ENCODE results near the gene PDZRN4.

PDZRN4 gene

DNA sequence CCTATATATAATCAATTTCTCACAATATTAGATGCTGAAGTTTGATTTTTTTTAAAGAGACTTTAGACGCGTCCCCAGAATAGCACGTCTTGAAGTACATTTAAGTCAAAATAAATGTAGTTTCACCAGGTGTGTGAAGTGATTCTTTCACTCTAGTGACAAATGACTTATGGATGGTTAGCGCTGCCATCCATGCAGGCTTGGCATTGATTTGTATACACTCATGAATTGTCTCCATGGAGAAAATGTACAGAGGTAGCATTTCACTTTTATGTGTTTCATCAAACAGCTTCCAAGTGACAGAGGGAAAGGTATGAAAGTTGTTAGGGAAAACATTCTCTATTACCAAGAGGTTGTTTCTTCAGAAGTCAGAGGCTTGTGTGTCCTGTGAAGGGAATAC, 360.8 kb downstream of the PDZRN4 start:
- no peak for DNase-seq (ENCODE audit: low spot score)
- in situ Hi-C loops (cut with MboI; ENCODE audit: low sequenced_read_pairs, unreplicated experiment): no loop called here
- TF ChIP-seq, protein P1, sequence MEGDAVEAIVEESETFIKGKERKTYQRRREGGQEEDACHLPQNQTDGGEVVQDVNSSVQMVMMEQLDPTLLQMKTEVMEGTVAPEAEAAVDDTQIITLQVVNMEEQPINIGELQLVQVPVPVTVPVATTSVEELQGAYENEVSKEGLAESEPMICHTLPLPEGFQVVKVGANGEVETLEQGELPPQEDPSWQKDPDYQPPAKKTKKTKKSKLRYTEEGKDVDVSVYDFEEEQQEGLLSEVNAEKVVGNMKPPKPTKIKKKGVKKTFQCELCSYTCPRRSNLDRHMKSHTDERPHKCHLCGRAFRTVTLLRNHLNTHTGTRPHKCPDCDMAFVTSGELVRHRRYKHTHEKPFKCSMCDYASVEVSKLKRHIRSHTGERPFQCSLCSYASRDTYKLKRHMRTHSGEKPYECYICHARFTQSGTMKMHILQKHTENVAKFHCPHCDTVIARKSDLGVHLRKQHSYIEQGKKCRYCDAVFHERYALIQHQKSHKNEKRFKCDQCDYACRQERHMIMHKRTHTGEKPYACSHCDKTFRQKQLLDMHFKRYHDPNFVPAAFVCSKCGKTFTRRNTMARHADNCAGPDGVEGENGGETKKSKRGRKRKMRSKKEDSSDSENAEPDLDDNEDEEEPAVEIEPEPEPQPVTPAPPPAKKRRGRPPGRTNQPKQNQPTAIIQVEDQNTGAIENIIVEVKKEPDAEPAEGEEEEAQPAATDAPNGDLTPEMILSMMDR (IDR thresholded peaks at IDR 0.05; ENCODE audit: borderline replicate concordance, control extremely low read depth, extremely low read depth, insufficient read depth, missing control alignments): no peak

DNA sequence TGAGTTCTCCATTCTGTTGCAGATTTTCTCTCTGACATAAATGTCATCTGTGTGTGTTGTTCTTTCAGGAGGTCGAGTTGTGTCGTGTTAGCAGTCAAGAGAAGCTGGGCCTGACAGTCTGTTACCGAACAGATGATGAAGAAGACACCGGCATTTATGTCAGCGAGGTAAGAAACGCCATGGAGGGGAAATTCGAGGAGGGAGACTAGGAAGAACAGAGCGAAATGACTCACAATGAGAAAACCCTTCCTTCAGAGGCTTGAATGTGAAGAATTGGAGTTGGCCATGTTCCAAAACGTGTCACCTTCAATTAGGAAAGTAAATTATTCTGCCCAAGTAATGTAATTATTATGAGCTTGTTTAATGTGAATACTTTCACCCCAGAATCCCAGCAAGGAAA, 364.5 kb downstream of the PDZRN4 start:
- TF ChIP-seq, protein P1 (IDR thresholded peaks at IDR 0.05; ENCODE audit: borderline replicate concordance, control extremely low read depth, extremely low read depth, insufficient read depth, missing control alignments): no peak
- in situ Hi-C loops (cut with MboI; ENCODE audit: low sequenced_read_pairs, unreplicated experiment): no loop called here
- no peak for DNase-seq (ENCODE audit: low spot score)

DNA sequence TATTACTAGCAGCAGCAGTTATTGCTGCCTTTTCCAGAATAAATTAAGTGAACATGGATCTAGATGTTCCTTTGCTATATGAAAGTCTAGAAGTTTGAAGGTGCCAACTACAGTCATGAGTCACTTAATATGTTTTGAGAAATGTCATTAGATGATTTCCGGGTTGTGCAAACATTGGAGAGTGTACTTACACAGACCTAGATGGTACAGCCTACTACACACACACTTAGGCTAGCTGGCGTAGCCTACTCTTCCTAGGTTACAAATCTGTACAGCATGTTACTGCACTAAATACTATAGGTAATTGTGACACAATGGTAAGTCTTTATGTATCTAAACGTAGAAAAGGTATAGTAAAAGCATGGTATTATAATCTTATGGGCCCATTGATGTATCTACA, 368.1 kb downstream of the PDZRN4 start:
- TF ChIP-seq, protein P1 (IDR thresholded peaks at IDR 0.05; ENCODE audit: borderline replicate concordance, control extremely low read depth, extremely low read depth, insufficient read depth, missing control alignments): no peak
- DNase-seq (ENCODE audit: low spot score): no peak
- in situ Hi-C loops (cut with MboI; ENCODE audit: low sequenced_read_pairs, unreplicated experiment): no loop called here

DNA sequence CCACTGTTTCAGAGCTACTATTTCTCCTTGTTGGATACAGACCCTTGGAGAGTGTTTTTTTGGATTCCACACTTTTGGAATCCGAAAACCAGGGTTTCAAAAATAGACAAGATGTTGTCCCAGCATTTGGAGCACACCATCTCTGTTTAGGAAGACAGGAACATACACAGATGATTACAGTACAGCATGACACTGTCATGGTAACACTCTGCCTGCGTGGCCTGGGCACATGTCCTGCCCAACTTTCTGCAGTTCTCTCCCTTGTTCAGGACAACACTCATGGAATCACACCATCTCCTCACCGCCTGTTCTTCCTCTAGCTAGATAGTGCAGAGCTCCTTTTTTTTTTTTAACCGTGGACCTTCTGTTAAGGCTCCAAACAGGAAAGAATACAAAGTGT, 369.2 kb downstream of the PDZRN4 start:
- in situ Hi-C loops (cut with MboI; ENCODE audit: low sequenced_read_pairs, unreplicated experiment): no loop called here
- no peak for DNase-seq (ENCODE audit: low spot score)

DNA sequence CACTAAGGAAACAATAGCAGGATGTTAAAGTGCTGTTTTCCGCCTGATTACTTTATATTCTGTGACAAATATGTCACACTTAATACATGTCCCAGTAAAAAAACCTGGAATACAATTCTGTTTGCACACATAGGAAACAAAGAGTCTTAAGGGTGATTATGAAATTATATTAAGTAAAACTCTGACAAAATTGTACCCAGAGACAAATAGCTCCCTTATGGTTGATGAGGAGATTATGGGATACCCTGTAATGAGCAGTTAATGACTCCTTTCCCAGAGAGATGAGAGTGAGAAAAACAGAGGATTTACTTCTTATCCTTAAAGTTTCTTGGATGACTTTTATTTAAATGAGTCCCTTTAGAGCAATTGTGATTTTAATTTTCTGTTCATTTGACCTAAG, 370.6 kb downstream of the PDZRN4 start:
- TF ChIP-seq, protein P1 (IDR thresholded peaks at IDR 0.05; ENCODE audit: borderline replicate concordance, control extremely low read depth, extremely low read depth, insufficient read depth, missing control alignments): no peak
- in situ Hi-C loops (cut with MboI; ENCODE audit: low sequenced_read_pairs, unreplicated experiment): no loop called here
- DNase-seq (ENCODE audit: low spot score): no peak

More for the DNA sequence above, 369.2 kb downstream of the PDZRN4 start:
- TF ChIP-seq, protein P1 (IDR thresholded peaks at IDR 0.05; ENCODE audit: borderline replicate concordance, control extremely low read depth, extremely low read depth, insufficient read depth, missing control alignments): no peak

DNA sequence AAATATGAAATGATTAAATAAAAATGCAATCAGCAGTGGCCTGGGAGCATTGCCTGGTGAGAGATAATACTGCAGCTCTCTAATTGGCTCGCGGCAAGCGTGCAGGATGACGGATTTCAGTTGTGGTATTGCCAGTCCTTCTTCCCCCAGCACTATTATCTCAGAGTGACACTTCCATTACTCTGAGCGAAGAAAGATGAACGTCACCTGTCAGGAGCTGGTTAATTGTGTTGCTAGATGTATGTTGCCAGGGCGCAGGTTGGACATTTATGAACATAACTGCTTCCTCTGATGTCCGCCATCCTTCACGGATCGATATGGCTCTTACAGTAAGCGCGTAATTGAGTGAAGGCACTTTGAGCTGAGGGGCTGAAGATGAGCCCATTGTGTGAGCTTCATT, 374.9 kb downstream of the PDZRN4 start:
- no peak for DNase-seq (ENCODE audit: low spot score)
- in situ Hi-C loops (cut with MboI; ENCODE audit: low sequenced_read_pairs, unreplicated experiment): no loop called here
- TF ChIP-seq, protein P1 (IDR thresholded peaks at IDR 0.05; ENCODE audit: borderline replicate concordance, control extremely low read depth, extremely low read depth, insufficient read depth, missing control alignments): no peak

DNA sequence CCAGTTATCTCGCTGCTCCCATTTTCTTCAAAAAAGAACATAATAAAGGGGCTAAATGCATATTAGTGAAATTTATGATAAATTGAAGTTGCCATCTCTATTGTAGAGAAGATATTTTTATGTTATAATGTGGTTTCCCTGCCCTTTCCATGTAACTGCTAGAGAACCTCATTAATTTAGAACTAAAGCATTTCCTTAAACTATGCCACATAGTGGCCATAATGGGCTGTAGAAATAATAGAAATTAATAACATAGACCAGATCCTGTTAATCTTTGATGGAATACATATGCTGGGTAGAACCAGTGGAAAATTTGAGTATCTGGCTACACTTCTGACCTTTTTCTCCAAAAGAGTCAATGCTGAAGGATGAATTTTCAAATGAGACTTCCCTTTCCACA, 376.7 kb downstream of the PDZRN4 start:
- in situ Hi-C loops (cut with MboI; ENCODE audit: low sequenced_read_pairs, unreplicated experiment): no loop called here
- DNase-seq (ENCODE audit: low spot score): no peak
- TF ChIP-seq, protein P1 (IDR thresholded peaks at IDR 0.05; ENCODE audit: borderline replicate concordance, control extremely low read depth, extremely low read depth, insufficient read depth, missing control alignments): no peak
